Upper lobe of right lung (tissue), 1 donor: ENCODE results near the gene RAB4B. TPM values are rescaled to one million over a fixed set of nuclear protein-coding genes. Genes with fewer than 3 reads are reported as not detected.
"Not testable (repeated sequence)": the region's sequence is repeated elsewhere in the genome, so short reads cannot be mapped to it uniquely, and the experiment has no call there.

Experiments
- ATAC-seq: fragments of 200-7000 bp; cut with Tn5 transposase; one replicate; pipeline ENCODE4 v1.9.1; 2020; ENCODE audit warnings: mild to moderate bottlenecking, moderate library complexity
- DNase-seq: peaks from one replicate; pipeline ENCODE4 v3.0.0-alpha.2; 2020
- H3K27ac ChIP-seq: fragments of 200-600 bp; one replicate; pipeline ENCODE4 v1.8.0; 2022
- H3K27me3 ChIP-seq: fragments of 200-600 bp; one replicate; pipeline ENCODE4 v1.8.0; 2022; ENCODE audit warnings: mild to moderate bottlenecking
- H3K36me3 ChIP-seq: fragments of 200-600 bp; one replicate; pipeline ENCODE4 v1.8.0; 2022
- H3K4me1 ChIP-seq: fragments of 200-600 bp; one replicate; pipeline ENCODE4 v1.8.0; 2022
- H3K4me3 ChIP-seq: fragments of 200-600 bp; one replicate; pipeline ENCODE4 v1.8.0; 2022; ENCODE audit warnings: mild to moderate bottlenecking
- H3K9me3 ChIP-seq: fragments of 200-600 bp; one replicate; pipeline ENCODE4 v1.8.0; 2022
- CTCF ChIP-seq: fragments of 200-600 bp; IDR thresholded peaks from one replicate; pipeline ENCODE4 v1.8.0; 2022; ENCODE audit warnings: antibody characterized with exemption
- intact Hi-C: fragments of 100-400 bp; cut with DNase I; formaldehyde crosslinking; loops from one replicate; pipeline ENCODE4 v1.11.0; 2022
- total RNA-seq: library from RNA; stranded (reverse); fragmentation: NEBNext Ultra II Directional; extraction: Animal tissue kit (Norgen Biotek cat#: 25700); gene quantifications from one replicate; pipeline ENCODE4 v1.2.1, GENCODE V29; 2021
- donor health status: DM: no; HTN: yes; CAD: no; lungs with severe emphysema.

Gene RAB4B
- total RNA-seq, 1 donor from 2014 or later: 45.4 TPM

GRCh38 chr19:40818480-40819399, 40.7 kb downstream of the RAB4B start:
- ATAC-seq: peak; percentile 89
- TF ChIP-seq CTCF: peak; percentile 45
- H3K27me3 ChIP-seq, H3K27ac ChIP-seq, H3K9me3 ChIP-seq, H3K36me3 ChIP-seq, intact Hi-C loops: not testable (repeated sequence)
- Histone ChIP-seq H3K4me3 (peak overlapping the region; percentile 27), H3K4me1 (peaks cover 17% of the 10 kb centered on the region)
- peak; percentile 90 for DNase-seq

GRCh38 chr19:40819479-40820234, 41.6 kb downstream of the RAB4B start:
- H3K27me3 ChIP-seq, H3K36me3 ChIP-seq, DNase-seq, H3K9me3 ChIP-seq, H3K4me3 ChIP-seq, intact Hi-C loops, H3K27ac ChIP-seq: not testable (repeated sequence)
- TF ChIP-seq CTCF: peak; percentile 87
- ATAC-seq: peak; percentile 67
- H3K4me1 ChIP-seq: peaks cover 24% of the 10 kb centered on the region

- Histone ChIP-seq H3K27ac (no peak overlapping the region), H3K9me3 (no peaks in the 10 kb centered on the region), H3K36me3 (no peaks in the 10 kb centered on the region), H3K27me3 (no peaks in the 10 kb centered on the region), H3K4me3 (no peak overlapping the region), H3K4me1 (peaks cover 24% of the 10 kb centered on the region)
- ATAC-seq: no peak
- no peak for DNase-seq
- intact Hi-C loops: no loop called here
- TF ChIP-seq CTCF: no peak
Measured at GRCh38 chr19:40822161-40822560, 44.1 kb downstream of the RAB4B start.

GRCh38 chr19:40822704-40823553, 44.9 kb downstream of the RAB4B start:
- H3K9me3 ChIP-seq, H3K27me3 ChIP-seq, H3K36me3 ChIP-seq, H3K4me3 ChIP-seq, ATAC-seq, intact Hi-C loops, DNase-seq: not testable (repeated sequence)
- Histone ChIP-seq H3K4me1 (peaks cover 24% of the 10 kb centered on the region), H3K27ac (peak overlapping the region; percentile 24)

- H3K4me3 ChIP-seq, ATAC-seq, intact Hi-C loops, H3K27me3 ChIP-seq, H3K27ac ChIP-seq, H3K36me3 ChIP-seq, H3K9me3 ChIP-seq, H3K4me1 ChIP-seq, DNase-seq: not testable (repeated sequence)
Measured at GRCh38 chr19:40824916-40825315, 46.9 kb downstream of the RAB4B start.

- intact Hi-C loops, ATAC-seq, DNase-seq, H3K9me3 ChIP-seq, H3K4me3 ChIP-seq, H3K27me3 ChIP-seq, H3K27ac ChIP-seq, H3K36me3 ChIP-seq, H3K4me1 ChIP-seq: not testable (repeated sequence)
Measured at GRCh38 chr19:40825460-40826095, 47.5 kb downstream of the RAB4B start.

- ATAC-seq, H3K4me1 ChIP-seq, intact Hi-C loops, H3K27me3 ChIP-seq, H3K4me3 ChIP-seq, DNase-seq, H3K27ac ChIP-seq, H3K36me3 ChIP-seq, H3K9me3 ChIP-seq: not testable (repeated sequence)
Measured at GRCh38 chr19:40826312-40826698, 48.3 kb downstream of the RAB4B start.

- H3K4me3 ChIP-seq, H3K27me3 ChIP-seq, DNase-seq, intact Hi-C loops, H3K36me3 ChIP-seq, H3K9me3 ChIP-seq, H3K27ac ChIP-seq: not testable (repeated sequence)
- H3K4me1 ChIP-seq: peaks cover 13% of the 10 kb centered on the region
- ATAC-seq: peak; percentile 56
Measured at GRCh38 chr19:40826699-40827385, 48.8 kb downstream of the RAB4B start.
